ENCODE measurements around the gene RHBG. TPM values are rescaled to one million over a fixed set of nuclear protein-coding genes. Genes with fewer than 3 reads are reported as not detected.
"Not testable (repeated sequence)": the region's sequence is repeated elsewhere in the genome, so short reads cannot be mapped to it uniquely, and the experiment has no call there.

RHBG gene
- total and polyA plus RNA-seq, 8 donors = 0.16 to 3.5 (median 0.58) TPM

- 54 to 63% methylated on average over 3 of the region's 3 CpGs for WGBS, 2 donors
- no peaks in the 10 kb centered on the region for H3K36me3 ChIP-seq
- no peak overlapping the region for H3K4me3 ChIP-seq
- H3K9me3 ChIP-seq = no peaks in the 10 kb centered on the region
- ATAC-seq (no peak), DNase-seq (no peak), FAIRE-seq (no peak)
- intact Hi-C loops (cut with DNase I) = no loop called here
- no peak overlapping the region for H3K27ac ChIP-seq
- TF ChIP-seq CTCF (IDR thresholded peaks at IDR 0.05) = no peak
- H3K4me1 ChIP-seq = no peaks in the 10 kb centered on the region
- no peaks in the 10 kb centered on the region for H3K27me3 ChIP-seq
These were observed 24.6 kb upstream of the RHBG start for GRCh38 chr1:156344409-156344808.

- H3K27ac ChIP-seq; H3K4me1 ChIP-seq; intact Hi-C loops (cut with DNase I); H3K4me3 ChIP-seq; H3K27me3 ChIP-seq; DNase-seq; H3K36me3 ChIP-seq; H3K9me3 ChIP-seq; ATAC-seq; FAIRE-seq: not testable (repeated sequence)
- 85 to 91% methylated on average over 2 of the region's 2 CpGs for WGBS, 2 donors
These were observed 23.0 kb upstream of the RHBG start for GRCh38 chr1:156346035-156346434.

GRCh38 chr1:156346636-156347035 is 22.4 kb upstream of the RHBG start:
- H3K27me3 ChIP-seq = no peaks in the 10 kb centered on the region
- WGBS, 2 donors = 64 to 70% methylated on average over 2 of the region's 2 CpGs
- no peak for FAIRE-seq

GRCh38 chr1:156347331-156347730 is 21.7 kb upstream of the RHBG start:
- ATAC-seq (no peak), FAIRE-seq (no peak), DNase-seq (no peak)
- Histone ChIP-seq H3K9me3 (no peaks in the 10 kb centered on the region), H3K27me3 (no peaks in the 10 kb centered on the region), H3K4me3 (no peak overlapping the region), H3K4me1 (no peaks in the 10 kb centered on the region), H3K36me3 (no peaks in the 10 kb centered on the region), H3K27ac (no peak overlapping the region)
- TF ChIP-seq CTCF (IDR thresholded peaks at IDR 0.05) = no peak
- 77 to 79% methylated on average over 4 of the region's 4 CpGs for WGBS, 2 donors
- intact Hi-C loops (cut with DNase I) = no loop called here

More at GRCh38 chr1:156346636-156347035, 22.4 kb upstream of the RHBG start:
- no peaks in the 10 kb centered on the region for H3K4me1 ChIP-seq
- H3K9me3 ChIP-seq = no peaks in the 10 kb centered on the region
- no peak overlapping the region for H3K4me3 ChIP-seq
- intact Hi-C loops (cut with DNase I) = no loop called here
- H3K27ac ChIP-seq = no peak overlapping the region
- TF ChIP-seq CTCF (IDR thresholded peaks at IDR 0.05) = no peak
- no peak for ATAC-seq
- DNase-seq = no peak
- H3K36me3 ChIP-seq = no peaks in the 10 kb centered on the region

- WGBS, 2 donors = 86 to 90% methylated on average over 13 of the region's 13 CpGs
- FAIRE-seq; intact Hi-C loops (cut with DNase I); H3K4me1 ChIP-seq; H3K27ac ChIP-seq; ATAC-seq; H3K9me3 ChIP-seq; H3K36me3 ChIP-seq; H3K4me3 ChIP-seq; H3K27me3 ChIP-seq; DNase-seq: not testable (repeated sequence)
These were observed 16.5 kb upstream of the RHBG start for GRCh38 chr1:156352481-156352880.

GRCh38 chr1:156356262-156356874 is 12.6 kb upstream of the RHBG start:
- no peaks in the 10 kb centered on the region for H3K9me3 ChIP-seq
- FAIRE-seq = no peak
- no peaks in the 10 kb centered on the region for H3K4me1 ChIP-seq
- no peak overlapping the region for H3K4me3 ChIP-seq
- 24 to 30% methylated on average over 6 of the region's 6 CpGs for WGBS, 2 donors
- ATAC-seq = peak in 1 of 4 donors; percentile 6
- no peak overlapping the region for H3K27ac ChIP-seq
- TF ChIP-seq CTCF (IDR thresholded peaks at IDR 0.05) = no peak
- no peaks in the 10 kb centered on the region for H3K27me3 ChIP-seq
- DNase-seq = no peak
- intact Hi-C loops (cut with DNase I) = no loop called here
- H3K36me3 ChIP-seq = no peaks in the 10 kb centered on the region

All from pancreas (tissue), 10 donors.